ENCODE measurements around the gene CD59. TPM values are rescaled to one million over a fixed set of nuclear protein-coding genes. Genes with fewer than 3 reads are reported as not detected.

CD59 gene
- total RNA-seq, 2 experiments from 2014 or later: 58.4 to 60.3 TPM

GRCh38 chr11:33767624-33768023 lies 31.4 kb upstream of the CD59 start:
- Mint-ChIP-seq H3K36me3 (peaks cover 24% of the 10 kb centered on the region), H3K27ac (no peak overlapping the region), H3K27me3 (no peaks in the 10 kb centered on the region), H3K4me3 (no peak overlapping the region), H3K4me1 (peaks cover 16% of the 10 kb centered on the region), H3K9me3 (no peaks in the 10 kb centered on the region)
- no peak for DNase-seq

GRCh38 chr11:33766085-33766484 lies 29.9 kb upstream of the CD59 start:
- peaks cover 26% of the 10 kb centered on the region for H3K36me3 Mint-ChIP-seq
- no peaks in the 10 kb centered on the region for H3K27me3 Mint-ChIP-seq
- no peak overlapping the region for H3K4me3 Mint-ChIP-seq
- DNase-seq: no peak
- no peak overlapping the region for H3K27ac Mint-ChIP-seq
- H3K4me1 Mint-ChIP-seq: peaks cover 9% of the 10 kb centered on the region
- H3K9me3 Mint-ChIP-seq: no peaks in the 10 kb centered on the region

- no peak for DNase-seq
- peaks cover 41% of the 10 kb centered on the region for H3K36me3 Mint-ChIP-seq
- H3K4me1 Mint-ChIP-seq: peaks cover 9% of the 10 kb centered on the region
- H3K27ac Mint-ChIP-seq: no peak overlapping the region
- H3K27me3 Mint-ChIP-seq: no peaks in the 10 kb centered on the region
- H3K9me3 Mint-ChIP-seq: peaks cover 2% of the 10 kb centered on the region
- no peak overlapping the region for H3K4me3 Mint-ChIP-seq
Observed at GRCh38 chr11:33761471-33761870, 25.2 kb upstream of the CD59 start.

GRCh38 chr11:33753304-33753967 lies 17.2 kb upstream of the CD59 start:
- H3K27ac Mint-ChIP-seq: peak overlapping the region; percentile 74
- no peak for DNase-seq
- peaks cover 2% of the 10 kb centered on the region for H3K36me3 Mint-ChIP-seq
- H3K4me3 Mint-ChIP-seq: no peak overlapping the region
- H3K27me3 Mint-ChIP-seq: no peaks in the 10 kb centered on the region
- H3K9me3 Mint-ChIP-seq: no peaks in the 10 kb centered on the region
- H3K4me1 Mint-ChIP-seq: peaks cover 8% of the 10 kb centered on the region

- Mint-ChIP-seq H3K9me3 (no peaks in the 10 kb centered on the region), H3K27me3 (no peaks in the 10 kb centered on the region), H3K4me3 (no peak overlapping the region), H3K4me1 (peaks cover 8% of the 10 kb centered on the region), H3K27ac (no peak overlapping the region), H3K36me3 (no peaks in the 10 kb centered on the region)
- DNase-seq: no peak
Observed at GRCh38 chr11:33751878-33752277, 15.7 kb upstream of the CD59 start.

GRCh38 chr11:33747979-33748378 lies 11.8 kb upstream of the CD59 start:
- DNase-seq: no peak
- Mint-ChIP-seq H3K4me3 (no peak overlapping the region), H3K27ac (no peak overlapping the region), H3K27me3 (no peaks in the 10 kb centered on the region), H3K9me3 (no peaks in the 10 kb centered on the region), H3K4me1 (no peaks in the 10 kb centered on the region), H3K36me3 (no peaks in the 10 kb centered on the region)

GRCh38 chr11:33743291-33743690 lies 7.1 kb upstream of the CD59 start:
- no peaks in the 10 kb centered on the region for H3K4me1 Mint-ChIP-seq
- no peaks in the 10 kb centered on the region for H3K27me3 Mint-ChIP-seq
- H3K27ac Mint-ChIP-seq: no peak overlapping the region
- DNase-seq: no peak
- no peaks in the 10 kb centered on the region for H3K36me3 Mint-ChIP-seq
- H3K9me3 Mint-ChIP-seq: no peaks in the 10 kb centered on the region
- H3K4me3 Mint-ChIP-seq: no peak overlapping the region

- H3K27me3 Mint-ChIP-seq: no peaks in the 10 kb centered on the region
- H3K4me3 Mint-ChIP-seq: no peak overlapping the region
- no peak for DNase-seq
- no peaks in the 10 kb centered on the region for H3K36me3 Mint-ChIP-seq
- no peaks in the 10 kb centered on the region for H3K9me3 Mint-ChIP-seq
- H3K4me1 Mint-ChIP-seq: peaks cover 2% of the 10 kb centered on the region
- H3K27ac Mint-ChIP-seq: no peak overlapping the region
Observed at GRCh38 chr11:33742249-33742851, 6.1 kb upstream of the CD59 start.

GRCh38 chr11:33741806-33742205 lies 5.6 kb upstream of the CD59 start:
- no peak overlapping the region for H3K27ac Mint-ChIP-seq
- H3K4me1 Mint-ChIP-seq: peaks cover 7% of the 10 kb centered on the region
- H3K36me3 Mint-ChIP-seq: no peaks in the 10 kb centered on the region
- no peak overlapping the region for H3K4me3 Mint-ChIP-seq
- H3K9me3 Mint-ChIP-seq: no peaks in the 10 kb centered on the region
- DNase-seq: no peak
- no peaks in the 10 kb centered on the region for H3K27me3 Mint-ChIP-seq

GRCh38 chr11:33737362-33737821 lies 1.2 kb upstream of the CD59 start:
- no peaks in the 10 kb centered on the region for H3K9me3 Mint-ChIP-seq
- H3K36me3 Mint-ChIP-seq: peaks cover 17% of the 10 kb centered on the region
- peaks cover 31% of the 10 kb centered on the region for H3K4me1 Mint-ChIP-seq
- H3K4me3 Mint-ChIP-seq: no peak overlapping the region
- H3K27me3 Mint-ChIP-seq: no peaks in the 10 kb centered on the region
- no peak for DNase-seq
- no peak overlapping the region for H3K27ac Mint-ChIP-seq

GRCh38 chr11:33735271-33736147 lies 714 bp downstream of the CD59 start:
- Mint-ChIP-seq H3K4me1 (peaks cover 39% of the 10 kb centered on the region), H3K27me3 (no peaks in the 10 kb centered on the region), H3K36me3 (peaks cover 23% of the 10 kb centered on the region), H3K4me3 (peak overlapping the region; percentile 82), H3K9me3 (no peaks in the 10 kb centered on the region), H3K27ac (peak overlapping the region; percentile 85)
- peak; percentile 62 for DNase-seq

GRCh38 chr11:33734441-33735270 lies 1.6 kb downstream of the CD59 start:
- H3K4me1 Mint-ChIP-seq: peaks cover 39% of the 10 kb centered on the region
- H3K27ac Mint-ChIP-seq: peak overlapping the region; percentile 85
- H3K9me3 Mint-ChIP-seq: no peaks in the 10 kb centered on the region
- peaks cover 23% of the 10 kb centered on the region for H3K36me3 Mint-ChIP-seq
- H3K27me3 Mint-ChIP-seq: no peaks in the 10 kb centered on the region
- DNase-seq: no peak
- H3K4me3 Mint-ChIP-seq: peak overlapping the region; percentile 82

GRCh38 chr11:33733980-33734379 lies 2.2 kb downstream of the CD59 start:
- peak overlapping the region; percentile 0 for H3K4me3 Mint-ChIP-seq
- H3K9me3 Mint-ChIP-seq: no peaks in the 10 kb centered on the region
- no peaks in the 10 kb centered on the region for H3K27me3 Mint-ChIP-seq
- no peak overlapping the region for H3K27ac Mint-ChIP-seq
- H3K36me3 Mint-ChIP-seq: peaks cover 26% of the 10 kb centered on the region
- no peak for DNase-seq
- H3K4me1 Mint-ChIP-seq: peaks cover 39% of the 10 kb centered on the region

- Mint-ChIP-seq H3K27ac (peak overlapping the region; percentile 80), H3K4me3 (peak overlapping the region; percentile 27), H3K27me3 (peaks cover 4% of the 10 kb centered on the region), H3K36me3 (peaks cover 33% of the 10 kb centered on the region), H3K9me3 (no peaks in the 10 kb centered on the region), H3K4me1 (peaks cover 35% of the 10 kb centered on the region)
- peak; percentile 34 for DNase-seq
Observed at GRCh38 chr11:33731723-33732531, 4.3 kb downstream of the CD59 start.

Data from activated naive CD8-positive, alpha-beta T cell treated with anti-CD3 and anti-CD28 coated beads for 36 hours (primary cell).